AG09319 (cell line): ENCODE results near the gene PITPNM3.
"Not testable (repeated sequence)": the region's sequence is repeated elsewhere in the genome, so short reads cannot be mapped to it uniquely, and the experiment has no call there.

Experiments
- DNase-seq: peaks from one replicate; pipeline ENCODE4 v3.0.0-alpha.2; 2010; ENCODE audit warnings: low read depth; ENCODE audit errors: extremely low read depth
- CTCF ChIP-seq: IDR thresholded peaks from 2 replicates; pipeline ENCODE4 v1.5.1; 2011; ENCODE audit warnings: low read depth, mild to moderate bottlenecking, inconsistent platforms, low read length, moderate library complexity

Gene PITPNM3

GRCh38 chr17:6573982-6574686, 17.8 kb upstream of the PITPNM3 start:
- TF ChIP-seq CTCF, result no peak
- DNase-seq, result no peak

- DNase-seq, result not testable (repeated sequence)
These were observed 17.1 kb upstream of the PITPNM3 start for GRCh38 chr17:6573495-6573894.

- no peak for TF ChIP-seq CTCF
- no peak for DNase-seq
These were observed 16.6 kb upstream of the PITPNM3 start for GRCh38 chr17:6572972-6573370.

GRCh38 chr17:6571452-6571781, 15.1 kb upstream of the PITPNM3 start:
- DNase-seq, result no peak
- TF ChIP-seq CTCF, result no peak

GRCh38 chr17:6570731-6571451, 14.5 kb upstream of the PITPNM3 start:
- DNase-seq, result no peak
- TF ChIP-seq CTCF, result no peak

GRCh38 chr17:6569370-6570285, 13.3 kb upstream of the PITPNM3 start:
- DNase-seq, result no peak
- TF ChIP-seq CTCF, result no peak

- TF ChIP-seq CTCF, result no peak
- DNase-seq, result no peak
These were observed 11.9 kb upstream of the PITPNM3 start for GRCh38 chr17:6568184-6568758.
